Measurements from ENCODE around the gene NELL1. TPM values are rescaled to one million over a fixed set of nuclear protein-coding genes. Genes with fewer than 3 reads are reported as not detected.

The NELL1 gene
- total RNA-seq, 4 donors from 2014 or later: not detected

DNA sequence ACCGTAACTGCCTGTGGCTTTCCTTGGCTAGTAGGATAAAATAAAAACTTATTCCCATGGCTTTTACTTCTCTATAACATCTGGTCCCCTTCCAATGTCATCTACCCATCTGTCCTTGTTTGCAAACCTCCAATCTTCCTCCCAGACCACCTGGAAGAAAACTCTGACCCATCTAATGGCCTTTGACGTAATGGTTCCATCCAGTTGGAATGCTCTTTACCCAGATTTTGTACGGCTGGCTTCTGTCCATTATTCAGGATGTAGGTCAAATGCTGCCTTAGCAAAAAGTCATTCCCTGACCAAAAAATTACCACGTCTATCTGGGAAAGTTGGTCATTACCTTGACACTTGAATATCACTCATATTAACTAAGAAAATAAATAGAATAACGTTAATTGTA is 945.6 kb downstream of the NELL1 start:
- Histone ChIP-seq H3K27ac (no peak overlapping the region), H3K4me1 (no peaks in the 10 kb centered on the region), H3K4me3 (replicated peaks in 1 of 3) (no peak overlapping the region), H3K9me3 (no peaks in the 10 kb centered on the region), H3K36me3 (no peaks in the 10 kb centered on the region), H3K27me3 (no peaks in the 10 kb centered on the region)
- no peak for DNase-seq
- intact Hi-C loops (cut with DNase I): no loop called here
- no peak for TF ChIP-seq POLR2A (IDR thresholded peaks at IDR 0.05)
- TF ChIP-seq, protein P1, sequence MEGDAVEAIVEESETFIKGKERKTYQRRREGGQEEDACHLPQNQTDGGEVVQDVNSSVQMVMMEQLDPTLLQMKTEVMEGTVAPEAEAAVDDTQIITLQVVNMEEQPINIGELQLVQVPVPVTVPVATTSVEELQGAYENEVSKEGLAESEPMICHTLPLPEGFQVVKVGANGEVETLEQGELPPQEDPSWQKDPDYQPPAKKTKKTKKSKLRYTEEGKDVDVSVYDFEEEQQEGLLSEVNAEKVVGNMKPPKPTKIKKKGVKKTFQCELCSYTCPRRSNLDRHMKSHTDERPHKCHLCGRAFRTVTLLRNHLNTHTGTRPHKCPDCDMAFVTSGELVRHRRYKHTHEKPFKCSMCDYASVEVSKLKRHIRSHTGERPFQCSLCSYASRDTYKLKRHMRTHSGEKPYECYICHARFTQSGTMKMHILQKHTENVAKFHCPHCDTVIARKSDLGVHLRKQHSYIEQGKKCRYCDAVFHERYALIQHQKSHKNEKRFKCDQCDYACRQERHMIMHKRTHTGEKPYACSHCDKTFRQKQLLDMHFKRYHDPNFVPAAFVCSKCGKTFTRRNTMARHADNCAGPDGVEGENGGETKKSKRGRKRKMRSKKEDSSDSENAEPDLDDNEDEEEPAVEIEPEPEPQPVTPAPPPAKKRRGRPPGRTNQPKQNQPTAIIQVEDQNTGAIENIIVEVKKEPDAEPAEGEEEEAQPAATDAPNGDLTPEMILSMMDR (IDR thresholded peaks at IDR 0.05): no peak
- WGBS, 2 donors: 84 to 88% methylated on average over 5 of the region's 5 CpGs

DNA sequence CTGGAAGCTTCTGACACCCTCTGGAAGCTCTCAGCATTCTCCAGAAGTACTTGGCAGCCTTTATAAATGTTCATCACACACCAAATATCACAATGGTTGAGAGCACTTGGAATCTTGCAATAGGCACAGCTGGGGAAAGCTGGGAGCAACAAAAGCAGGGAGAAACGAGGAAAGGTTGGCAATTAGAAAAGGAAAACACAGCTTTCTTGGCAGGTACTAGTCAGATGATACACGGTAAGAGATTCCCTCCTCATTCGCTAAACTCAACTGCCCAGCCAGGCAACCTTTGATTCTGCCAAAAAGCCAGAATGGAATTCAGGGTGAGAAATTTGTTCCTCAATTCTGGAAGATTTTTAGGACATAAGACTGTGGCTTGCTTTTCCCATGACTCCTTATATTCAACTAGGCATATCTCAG is 946.6 kb downstream of the NELL1 start:
- TF ChIP-seq, protein P1 (IDR thresholded peaks at IDR 0.05): no peak
- TF ChIP-seq POLR2A (IDR thresholded peaks at IDR 0.05): no peak
- no peaks in the 10 kb centered on the region for H3K4me1 ChIP-seq
- H3K4me3 ChIP-seq (replicated peaks in 1 of 3): no peak overlapping the region
- intact Hi-C loops (cut with DNase I): no loop called here
- DNase-seq: no peak
- no peak overlapping the region for H3K27ac ChIP-seq
- no peaks in the 10 kb centered on the region for H3K9me3 ChIP-seq
- H3K36me3 ChIP-seq: no peaks in the 10 kb centered on the region
- WGBS, 2 donors: 30 to 48% methylated on average over 3 of the region's 3 CpGs
- no peaks in the 10 kb centered on the region for H3K27me3 ChIP-seq

DNA sequence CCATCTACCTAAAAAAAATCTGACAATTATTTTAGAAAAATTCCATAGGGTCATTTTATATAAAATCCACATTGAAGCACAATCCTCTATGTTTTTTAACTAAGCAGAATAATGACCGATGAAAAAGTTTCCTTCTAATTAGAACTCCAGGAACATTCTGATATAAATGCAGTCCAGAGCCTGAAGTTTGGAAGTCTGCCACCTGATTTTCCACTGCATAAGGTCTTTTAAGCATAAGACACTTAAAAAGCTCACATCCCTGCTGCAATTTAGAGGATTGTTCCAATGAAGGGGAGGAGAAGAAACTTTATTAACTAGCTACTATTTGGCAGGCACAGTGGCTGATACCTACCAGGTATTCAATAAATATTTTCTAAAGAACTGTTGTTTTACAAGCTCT is 953.2 kb downstream of the NELL1 start:
- TF ChIP-seq POLR2A (IDR thresholded peaks at IDR 0.05): no peak
- TF ChIP-seq, protein P1 (IDR thresholded peaks at IDR 0.05): no peak
- Histone ChIP-seq H3K9me3 (no peaks in the 10 kb centered on the region), H3K27ac (no peak overlapping the region), H3K36me3 (no peaks in the 10 kb centered on the region), H3K4me1 (no peaks in the 10 kb centered on the region), H3K27me3 (no peaks in the 10 kb centered on the region), H3K4me3 (replicated peaks in 1 of 3) (no peak overlapping the region)
- DNase-seq: peak; percentile 23 to 42
- intact Hi-C loops (cut with DNase I): no loop called here
- WGBS, 2 donors: 65 to 78% methylated on average over 1 of the region's 1 CpG

DNA sequence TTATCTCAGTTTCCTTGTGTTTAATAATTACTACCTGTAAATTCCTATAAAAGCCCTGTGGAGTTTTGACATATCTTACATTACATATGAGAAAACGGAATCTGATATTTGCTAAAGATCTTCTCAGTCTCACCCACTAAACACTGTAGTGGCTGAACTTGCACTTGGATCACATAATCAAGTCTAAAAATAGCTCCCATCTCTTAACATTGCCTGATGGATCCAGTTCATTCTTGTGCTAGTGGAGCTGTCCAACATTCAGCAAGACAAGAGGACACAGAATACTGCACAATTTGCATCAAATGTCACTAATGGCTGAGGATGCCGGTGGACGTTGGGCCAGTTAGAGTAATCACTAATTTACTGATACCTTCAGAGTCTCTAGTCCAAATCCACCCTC is 953.6 kb downstream of the NELL1 start:
- Histone ChIP-seq H3K9me3 (no peaks in the 10 kb centered on the region), H3K36me3 (no peaks in the 10 kb centered on the region), H3K4me1 (no peaks in the 10 kb centered on the region), H3K4me3 (replicated peaks in 1 of 3) (no peak overlapping the region), H3K27ac (no peak overlapping the region), H3K27me3 (no peaks in the 10 kb centered on the region)
- 43 to 63% methylated on average over 3 of the region's 3 CpGs for WGBS, 2 donors
- DNase-seq: peak; percentile 5 to 7
- intact Hi-C loops (cut with DNase I): no loop called here
- TF ChIP-seq, protein P1 (IDR thresholded peaks at IDR 0.05): no peak
- TF ChIP-seq POLR2A (IDR thresholded peaks at IDR 0.05): no peak

Small RNA genes within 50 kb of the gene (small RNA-seq; reads per million reads assigned to genes)
- gene RNA5SP336: 64.2 reads per million, percentile 96 among the genes with 10 or more reads in this experiment
- gene RNA5SP337: not detected

Other genes starting within 250 kb of the NELL1 start
- not detected for gene SLC6A5, start 70.0 kb upstream of the NELL1 start, total RNA-seq